OCI-LY3 (cell line): ENCODE data around the gene IL22RA2.

Experiments
- CTCF ChIP-seq: fragments of 200-600, 300-600 bp; sonication (generic); IDR thresholded peaks from 2 replicates; pipeline ENCODE4 v1.5.1; 2014; ENCODE audit warnings: antibody characterized with exemption, low read length, low read depth
- EZH2phosphoT487 ChIP-seq: fragments of 200-600 bp; shearing (Covaris generic); IDR thresholded peaks from 2 replicates; pipeline ENCODE4 v1.6.1; 2018; ENCODE audit warnings: antibody characterized with exemption, mixed run types, low read depth

- TF ChIP-seq CTCF (no peak), EZH2phosphoT487 (no peak)
Measured at GRCh38 chr6:137185290-137185689, 11.8 kb upstream of the IL22RA2 start.
